ENCODE results near the gene DIP2A.
"Not testable (repeated sequence)": the region's sequence is repeated elsewhere in the genome, so short reads cannot be mapped to it uniquely, and the experiment has no call there.

Gene DIP2A

GRCh38 chr21:46442938-46443337 lies 15.8 kb upstream of the DIP2A start:
- no peak for DNase-seq
- Histone ChIP-seq H3K9me3 (ENCODE audit: control insufficient read depth, low read length) (no peaks in the 10 kb centered on the region), H3K4me1 (ENCODE audit: control insufficient read depth, insufficient read depth, low read length, poor library complexity, severe bottlenecking) (no peaks in the 10 kb centered on the region), H3K4me3 (ENCODE audit: insufficient read depth, low read depth, low read length, poor library complexity, severe bottlenecking) (no peak overlapping the region), H3K27ac (ENCODE audit: insufficient read depth, low read length, poor library complexity, severe bottlenecking) (no peak overlapping the region), H3K27me3 (replicated peaks; ENCODE audit: control insufficient read depth, insufficient read depth, low read length, poor library complexity, severe bottlenecking) (no peaks in the 10 kb centered on the region), H3K36me3 (ENCODE audit: control insufficient read depth, insufficient read depth, low read length) (peaks cover 30% of the 10 kb centered on the region)

DNA sequence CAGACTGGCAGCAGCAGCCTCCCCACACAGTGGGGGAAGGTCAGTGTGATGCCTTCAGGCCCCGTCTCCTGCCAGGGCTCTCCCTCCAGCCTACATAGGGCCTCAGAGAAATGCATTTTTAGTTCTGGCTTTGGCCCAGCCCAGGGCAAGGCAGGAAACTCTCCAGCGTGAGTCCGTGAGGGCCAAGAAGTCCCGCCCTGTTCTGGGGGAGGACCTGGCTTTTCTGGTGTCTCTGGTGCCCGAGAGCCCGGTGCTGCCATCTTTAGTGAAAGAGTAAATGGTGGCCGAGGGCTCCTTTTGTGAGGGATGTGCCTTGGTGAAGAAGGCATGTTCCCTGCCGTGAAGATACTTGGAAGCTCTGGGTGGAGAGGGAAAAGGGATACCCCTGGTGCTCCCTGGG lies 14.8 kb upstream of the DIP2A start:
- no peak overlapping the region for H3K27ac ChIP-seq (ENCODE audit: insufficient read depth, low read length, poor library complexity, severe bottlenecking)
- H3K9me3 ChIP-seq (ENCODE audit: control insufficient read depth, low read length) = peaks cover 4% of the 10 kb centered on the region
- DNase-seq = no peak
- peaks cover 25% of the 10 kb centered on the region for H3K36me3 ChIP-seq (ENCODE audit: control insufficient read depth, insufficient read depth, low read length)
- H3K4me1 ChIP-seq (ENCODE audit: control insufficient read depth, insufficient read depth, low read length, poor library complexity, severe bottlenecking) = no peaks in the 10 kb centered on the region
- no peak overlapping the region for H3K4me3 ChIP-seq (ENCODE audit: insufficient read depth, low read depth, low read length, poor library complexity, severe bottlenecking)
- no peaks in the 10 kb centered on the region for H3K27me3 ChIP-seq (replicated peaks; ENCODE audit: control insufficient read depth, insufficient read depth, low read length, poor library complexity, severe bottlenecking)

- Histone ChIP-seq H3K4me3 (ENCODE audit: insufficient read depth, low read depth, low read length, poor library complexity, severe bottlenecking) (no peak overlapping the region), H3K27me3 (replicated peaks; ENCODE audit: control insufficient read depth, insufficient read depth, low read length, poor library complexity, severe bottlenecking) (no peaks in the 10 kb centered on the region), H3K9me3 (ENCODE audit: control insufficient read depth, low read length) (peaks cover 4% of the 10 kb centered on the region), H3K4me1 (ENCODE audit: control insufficient read depth, insufficient read depth, low read length, poor library complexity, severe bottlenecking) (no peaks in the 10 kb centered on the region), H3K27ac (ENCODE audit: insufficient read depth, low read length, poor library complexity, severe bottlenecking) (no peak overlapping the region), H3K36me3 (ENCODE audit: control insufficient read depth, insufficient read depth, low read length) (no peaks in the 10 kb centered on the region)
- DNase-seq = no peak
These were observed 10.6 kb upstream of the DIP2A start for GRCh38 chr21:46448108-46448507.

- H3K4me1 ChIP-seq (ENCODE audit: control insufficient read depth, insufficient read depth, low read length, poor library complexity, severe bottlenecking); H3K27me3 ChIP-seq (replicated peaks; ENCODE audit: control insufficient read depth, insufficient read depth, low read length, poor library complexity, severe bottlenecking); H3K4me3 ChIP-seq (ENCODE audit: insufficient read depth, low read depth, low read length, poor library complexity, severe bottlenecking); H3K36me3 ChIP-seq (ENCODE audit: control insufficient read depth, insufficient read depth, low read length); H3K9me3 ChIP-seq (ENCODE audit: control insufficient read depth, low read length); DNase-seq; H3K27ac ChIP-seq (ENCODE audit: insufficient read depth, low read length, poor library complexity, severe bottlenecking): not testable (repeated sequence)
These were observed 9.8 kb upstream of the DIP2A start for GRCh38 chr21:46448855-46449254.

- no peak overlapping the region for H3K27ac ChIP-seq (ENCODE audit: insufficient read depth, low read length, poor library complexity, severe bottlenecking)
- H3K27me3 ChIP-seq (replicated peaks; ENCODE audit: control insufficient read depth, insufficient read depth, low read length, poor library complexity, severe bottlenecking) = no peaks in the 10 kb centered on the region
- H3K4me3 ChIP-seq (ENCODE audit: insufficient read depth, low read depth, low read length, poor library complexity, severe bottlenecking) = no peak overlapping the region
- no peaks in the 10 kb centered on the region for H3K36me3 ChIP-seq (ENCODE audit: control insufficient read depth, insufficient read depth, low read length)
- DNase-seq = no peak
- peaks cover 4% of the 10 kb centered on the region for H3K9me3 ChIP-seq (ENCODE audit: control insufficient read depth, low read length)
- peaks cover 8% of the 10 kb centered on the region for H3K4me1 ChIP-seq (ENCODE audit: control insufficient read depth, insufficient read depth, low read length, poor library complexity, severe bottlenecking)
These were observed 6.0 kb upstream of the DIP2A start for GRCh38 chr21:46452710-46453109.

- no peak overlapping the region for H3K27ac ChIP-seq (ENCODE audit: insufficient read depth, low read length, poor library complexity, severe bottlenecking)
- no peak overlapping the region for H3K4me3 ChIP-seq (ENCODE audit: insufficient read depth, low read depth, low read length, poor library complexity, severe bottlenecking)
- no peaks in the 10 kb centered on the region for H3K9me3 ChIP-seq (ENCODE audit: control insufficient read depth, low read length)
- peaks cover 10% of the 10 kb centered on the region for H3K4me1 ChIP-seq (ENCODE audit: control insufficient read depth, insufficient read depth, low read length, poor library complexity, severe bottlenecking)
- no peaks in the 10 kb centered on the region for H3K36me3 ChIP-seq (ENCODE audit: control insufficient read depth, insufficient read depth, low read length)
- no peaks in the 10 kb centered on the region for H3K27me3 ChIP-seq (replicated peaks; ENCODE audit: control insufficient read depth, insufficient read depth, low read length, poor library complexity, severe bottlenecking)
- no peak for DNase-seq
These were observed 4.5 kb upstream of the DIP2A start for GRCh38 chr21:46454142-46454541.

GRCh38 chr21:46454634-46455390 lies 3.9 kb upstream of the DIP2A start:
- no peaks in the 10 kb centered on the region for H3K9me3 ChIP-seq (ENCODE audit: control insufficient read depth, low read length)
- no peak overlapping the region for H3K4me3 ChIP-seq (ENCODE audit: insufficient read depth, low read depth, low read length, poor library complexity, severe bottlenecking)
- H3K27me3 ChIP-seq (replicated peaks; ENCODE audit: control insufficient read depth, insufficient read depth, low read length, poor library complexity, severe bottlenecking) = no peaks in the 10 kb centered on the region
- no peaks in the 10 kb centered on the region for H3K36me3 ChIP-seq (ENCODE audit: control insufficient read depth, insufficient read depth, low read length)
- no peak for DNase-seq
- H3K4me1 ChIP-seq (ENCODE audit: control insufficient read depth, insufficient read depth, low read length, poor library complexity, severe bottlenecking) = peaks cover 13% of the 10 kb centered on the region
- H3K27ac ChIP-seq (ENCODE audit: insufficient read depth, low read length, poor library complexity, severe bottlenecking) = no peak overlapping the region

GRCh38 chr21:46455575-46456385 lies 2.9 kb upstream of the DIP2A start:
- Histone ChIP-seq H3K9me3 (ENCODE audit: control insufficient read depth, low read length) (no peaks in the 10 kb centered on the region), H3K4me3 (ENCODE audit: insufficient read depth, low read depth, low read length, poor library complexity, severe bottlenecking) (no peak overlapping the region), H3K4me1 (ENCODE audit: control insufficient read depth, insufficient read depth, low read length, poor library complexity, severe bottlenecking) (peaks cover 17% of the 10 kb centered on the region), H3K36me3 (ENCODE audit: control insufficient read depth, insufficient read depth, low read length) (no peaks in the 10 kb centered on the region), H3K27ac (ENCODE audit: insufficient read depth, low read length, poor library complexity, severe bottlenecking) (no peak overlapping the region), H3K27me3 (replicated peaks; ENCODE audit: control insufficient read depth, insufficient read depth, low read length, poor library complexity, severe bottlenecking) (no peaks in the 10 kb centered on the region)
- no peak for DNase-seq

- Histone ChIP-seq H3K36me3 (ENCODE audit: control insufficient read depth, insufficient read depth, low read length) (no peaks in the 10 kb centered on the region), H3K27ac (ENCODE audit: insufficient read depth, low read length, poor library complexity, severe bottlenecking) (no peak overlapping the region), H3K27me3 (replicated peaks; ENCODE audit: control insufficient read depth, insufficient read depth, low read length, poor library complexity, severe bottlenecking) (no peaks in the 10 kb centered on the region), H3K4me3 (ENCODE audit: insufficient read depth, low read depth, low read length, poor library complexity, severe bottlenecking) (no peak overlapping the region), H3K4me1 (ENCODE audit: control insufficient read depth, insufficient read depth, low read length, poor library complexity, severe bottlenecking) (peaks cover 17% of the 10 kb centered on the region), H3K9me3 (ENCODE audit: control insufficient read depth, low read length) (no peaks in the 10 kb centered on the region)
- DNase-seq = no peak
These were observed 1.9 kb upstream of the DIP2A start for GRCh38 chr21:46456750-46457149.

GRCh38 chr21:46457801-46458314 lies 833 bp upstream of the DIP2A start:
- Histone ChIP-seq H3K9me3 (ENCODE audit: control insufficient read depth, low read length) (no peaks in the 10 kb centered on the region), H3K36me3 (ENCODE audit: control insufficient read depth, insufficient read depth, low read length) (no peaks in the 10 kb centered on the region), H3K27ac (ENCODE audit: insufficient read depth, low read length, poor library complexity, severe bottlenecking) (peak overlapping the region; percentile 90), H3K4me1 (ENCODE audit: control insufficient read depth, insufficient read depth, low read length, poor library complexity, severe bottlenecking) (peaks cover 17% of the 10 kb centered on the region), H3K4me3 (ENCODE audit: insufficient read depth, low read depth, low read length, poor library complexity, severe bottlenecking) (peak overlapping the region; percentile 89), H3K27me3 (replicated peaks; ENCODE audit: control insufficient read depth, insufficient read depth, low read length, poor library complexity, severe bottlenecking) (no peaks in the 10 kb centered on the region)
- no peak for DNase-seq

Measured in effector memory CD4-positive, alpha-beta T cell (primary cell).